Measurements from ENCODE around the gene GON4L.

Gene GON4L

DNA sequence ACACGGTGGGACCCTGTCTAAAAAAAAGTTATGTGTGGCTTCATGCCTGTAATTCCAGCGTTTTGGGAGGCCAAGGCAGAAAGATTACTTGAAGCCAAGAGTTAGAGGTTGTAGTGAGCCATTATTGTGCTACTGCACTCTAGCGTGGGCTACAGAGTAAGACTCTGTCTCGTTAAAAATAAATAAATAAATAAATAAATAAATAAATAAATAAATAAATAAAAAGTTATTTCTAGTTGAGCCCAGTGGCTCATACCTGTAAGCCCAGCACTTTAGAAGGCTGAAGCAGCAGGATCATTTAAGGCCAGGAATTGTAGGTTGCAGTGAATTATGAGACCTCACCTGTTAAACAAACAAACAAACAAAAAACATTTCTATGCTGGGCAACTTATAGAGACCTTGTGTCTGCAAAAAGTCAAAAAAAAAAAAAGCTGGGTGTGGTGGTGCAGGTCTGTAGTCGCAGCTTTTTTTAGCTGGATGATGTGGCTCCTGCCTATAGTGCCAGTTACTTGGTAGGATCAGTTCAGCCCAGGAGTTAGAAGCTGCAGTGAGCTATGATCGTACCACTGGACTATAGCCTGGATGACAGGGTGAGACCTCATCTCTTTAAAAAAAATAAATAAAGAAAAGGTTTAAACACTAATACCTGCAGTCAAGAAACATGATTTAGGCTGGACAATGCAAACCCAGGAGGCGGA is 25.6 kb downstream of the GON4L start (continued):
- TF ChIP-seq PRDM6 (tag by site-specific recombination; IDR thresholded peaks at IDR 0.05) (no peak), ZNF10 (tag by site-specific recombination; IDR thresholded peaks at IDR 0.05) (no peak), ZNF623 (tag by site-specific recombination; IDR thresholded peaks at IDR 0.05) (peak; percentile 71), ZNF2 (tag by site-specific recombination; IDR thresholded peaks at IDR 0.05) (no peak), ZNF426 (tag by site-specific recombination; IDR thresholded peaks at IDR 0.05) (peak; percentile 89), ZNF202 (tag by site-specific recombination; IDR thresholded peaks at IDR 0.05; ENCODE audit: borderline replicate concordance) (peak; percentile 67; the same call in 1 of the 2 replicates), ZNF785 (tag by site-specific recombination; IDR thresholded peaks at IDR 0.05) (no peak), ZNF280D (tag by site-specific recombination; IDR thresholded peaks at IDR 0.05) (no peak), ZNF140 (tag by site-specific recombination; IDR thresholded peaks at IDR 0.05) (peak; percentile 73), MYNN (tag by site-specific recombination; IDR thresholded peaks at IDR 0.05; ENCODE audit: borderline replicate concordance) (no peak), ZNF394 (tag by site-specific recombination; IDR thresholded peaks at IDR 0.05; ENCODE audit: borderline replicate concordance) (peak; percentile 93), RBAK (tag by site-specific recombination; IDR thresholded peaks at IDR 0.05) (no peak), ZNF266 (tag by site-specific recombination; IDR thresholded peaks at IDR 0.05; ENCODE audit: low read depth) (0 out of 2 replicates have a peak, but pooled peaks have one; percentile 25), IKZF3 (tag by site-specific recombination; IDR thresholded peaks at IDR 0.05) (no peak), KLF1 (tag by site-specific recombination; IDR thresholded peaks at IDR 0.05) (no peak), ZNF558 (tag by site-specific recombination; IDR thresholded peaks at IDR 0.05) (peak; percentile 66), KLF9 (tag by site-specific recombination; IDR thresholded peaks at IDR 0.05; ENCODE audit: low read depth) (no peak), ZNF664 (tag by site-specific recombination; IDR thresholded peaks at IDR 0.05) (peak; percentile 74), ZBTB8A (tag by site-specific recombination; IDR thresholded peaks at IDR 0.05) (peak; percentile 69), ZXDB (tag by site-specific recombination; IDR thresholded peaks at IDR 0.05) (peak; percentile 63; the same call in 1 of the 2 replicates), ZSCAN30 (tag by site-specific recombination; IDR thresholded peaks at IDR 0.05) (no peak), ZNF488 (tag by site-specific recombination; IDR thresholded peaks at IDR 0.05) (no peak), OVOL3 (tag by site-specific recombination; IDR thresholded peaks at IDR 0.05) (no peak), AEBP2 (tag by site-specific recombination; IDR thresholded peaks at IDR 0.05; ENCODE audit: borderline replicate concordance) (0 out of 2 replicates have a peak, but pooled peaks have one; percentile 34), ZNF169 (tag by site-specific recombination; IDR thresholded peaks at IDR 0.05) (no peak), ZNF398 (tag by site-specific recombination; IDR thresholded peaks at IDR 0.05) (no peak), ZNF157 (tag by site-specific recombination; IDR thresholded peaks at IDR 0.05) (no peak), ZFP37 (tag by site-specific recombination; IDR thresholded peaks at IDR 0.05) (0 out of 2 replicates have a peak, but pooled peaks have one; percentile 44), ZNF292 (tag by site-specific recombination; IDR thresholded peaks at IDR 0.05; ENCODE audit: borderline replicate concordance, low read depth) (peak; percentile 46; the same call in 1 of the 2 replicates), ZNF324 (tag by site-specific recombination; IDR thresholded peaks at IDR 0.05) (no peak)

Measured in HEK293 (cell line).